MG63 (cell line): ENCODE measurements around the gene CD58. TPM values are rescaled to one million over a fixed set of nuclear protein-coding genes. Genes with fewer than 3 reads are reported as not detected.

Experiments
- DNase-seq: peaks from one replicate; pipeline ENCODE4 v3.0.0-alpha.2; 2020
- H3K27me3 ChIP-seq: fragments of 250-450 bp; sonication (Bioruptor Pico); 2 replicates; pipeline ENCODE4 v1.5.1; 2020; ENCODE audit warnings: mild to moderate bottlenecking, moderate library complexity
- H3K36me3 ChIP-seq: fragments of 250-450 bp; sonication (Bioruptor Pico); 2 replicates; pipeline ENCODE4 v1.5.1; 2020; ENCODE audit warnings: mild to moderate bottlenecking, moderate library complexity
- H3K4me3 ChIP-seq: fragments of 250-450 bp; sonication (Bioruptor Pico); 2 replicates; pipeline ENCODE4 v1.5.1; 2020; ENCODE audit warnings: mild to moderate bottlenecking, moderate library complexity
- H3K9me3 ChIP-seq: fragments of 250-450 bp; sonication (Bioruptor Pico); 2 replicates; pipeline ENCODE4 v1.5.1; 2020; ENCODE audit warnings: mild to moderate bottlenecking, moderate library complexity
- total RNA-seq: library from RNA; depleted of rRNA; stranded (reverse); fragments of >200 nt; shearing (Covaris generic); gene quantifications from 2 replicates; pipeline ENCODE4 v1.2.3, GENCODE V29; 2014; ENCODE audit warnings: low replicate concordance

CD58 gene
- total RNA-seq, 1 experiment from 2014 or later: 21.9 TPM

GRCh38 chr1:116534014-116534739 is 36.6 kb downstream of the CD58 start:
- no peak for DNase-seq

DNA sequence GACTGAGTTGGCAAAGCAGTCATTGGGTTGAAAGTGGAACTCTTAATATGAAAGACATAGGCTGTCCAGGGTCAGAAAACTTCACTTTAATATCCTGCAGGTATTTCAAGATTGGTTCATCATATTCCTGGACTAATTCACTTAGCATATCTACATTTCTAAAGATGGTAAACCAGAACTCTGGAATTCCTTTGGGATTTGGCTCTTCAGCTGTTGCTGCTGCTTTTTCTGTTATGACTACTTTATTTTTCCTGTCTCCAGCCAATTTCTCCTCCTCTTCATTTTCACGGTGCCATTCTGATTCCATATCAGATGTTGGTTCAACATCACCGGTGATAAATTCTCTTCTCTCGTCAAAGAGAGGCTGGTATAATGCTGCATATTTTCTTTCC is 37.4 kb downstream of the CD58 start:
- DNase-seq: no peak
- H3K27me3 ChIP-seq: no peaks in the 10 kb centered on the region
- H3K9me3 ChIP-seq: no peaks in the 10 kb centered on the region
- no peak overlapping the region for H3K4me3 ChIP-seq
- H3K36me3 ChIP-seq: peaks cover 24% of the 10 kb centered on the region

More at GRCh38 chr1:116534014-116534739, 36.6 kb downstream of the CD58 start:
- Histone ChIP-seq H3K36me3 (peaks cover 29% of the 10 kb centered on the region), H3K9me3 (no peaks in the 10 kb centered on the region), H3K27me3 (no peaks in the 10 kb centered on the region), H3K4me3 (no peak overlapping the region)

DNA sequence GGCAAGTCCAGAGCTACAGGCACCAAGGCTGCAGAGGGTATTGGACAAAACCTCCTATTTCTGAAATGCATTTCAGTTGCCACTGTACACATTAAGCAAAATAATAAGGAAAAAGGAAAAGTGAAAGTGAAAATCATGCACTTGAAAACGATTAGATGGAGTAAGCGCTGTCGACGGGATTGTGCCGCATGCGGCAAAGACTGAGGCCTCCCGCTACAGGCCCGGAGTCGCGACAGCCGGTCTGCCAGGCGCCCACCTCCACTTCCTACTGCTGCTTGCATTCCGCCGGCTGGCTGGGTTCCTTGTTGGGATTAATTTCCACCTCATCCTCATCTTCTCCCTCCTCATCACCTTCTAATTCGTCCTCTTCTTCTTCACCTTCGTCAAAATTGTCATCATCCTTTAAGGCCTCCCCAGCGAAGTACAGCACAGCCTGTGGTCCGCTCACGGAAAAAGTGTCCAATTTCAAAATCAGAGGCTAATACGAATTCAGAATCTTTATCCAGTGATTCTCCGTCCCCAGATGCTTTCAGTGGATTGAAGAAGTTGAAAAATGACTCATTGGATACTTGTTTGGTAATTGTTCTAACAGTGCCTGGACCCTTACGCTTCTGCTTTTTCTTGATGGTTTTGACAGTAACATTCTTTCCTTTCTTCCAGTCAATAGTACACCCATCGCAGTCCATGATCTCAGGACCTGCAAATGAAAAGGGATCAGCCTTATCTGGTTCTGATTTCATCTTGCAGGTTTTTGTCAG is 38.0 kb downstream of the CD58 start:
- H3K36me3 ChIP-seq: peaks cover 26% of the 10 kb centered on the region
- no peak overlapping the region for H3K4me3 ChIP-seq
- no peak for DNase-seq
- no peaks in the 10 kb centered on the region for H3K9me3 ChIP-seq
- no peaks in the 10 kb centered on the region for H3K27me3 ChIP-seq

- peaks cover 26% of the 10 kb centered on the region for H3K36me3 ChIP-seq
- DNase-seq: no peak
These were observed 38.9 kb downstream of the CD58 start for GRCh38 chr1:116531917-116532316.

GRCh38 chr1:116529681-116530080 is 41.1 kb downstream of the CD58 start:
- Histone ChIP-seq H3K9me3 (no peaks in the 10 kb centered on the region; the same call in 1 of the 2 replicates), H3K27me3 (no peaks in the 10 kb centered on the region), H3K4me3 (no peak overlapping the region), H3K36me3 (peaks cover 19% of the 10 kb centered on the region)
- no peak for DNase-seq

More at GRCh38 chr1:116531917-116532316, 38.9 kb downstream of the CD58 start:
- H3K9me3 ChIP-seq: no peaks in the 10 kb centered on the region
- H3K27me3 ChIP-seq: no peaks in the 10 kb centered on the region
- no peak overlapping the region for H3K4me3 ChIP-seq

GRCh38 chr1:116529199-116529631 is 41.6 kb downstream of the CD58 start:
- Histone ChIP-seq H3K36me3 (peaks cover 18% of the 10 kb centered on the region), H3K9me3 (no peaks in the 10 kb centered on the region; the same call in 1 of the 2 replicates), H3K27me3 (no peaks in the 10 kb centered on the region), H3K4me3 (no peak overlapping the region)
- no peak for DNase-seq

DNA sequence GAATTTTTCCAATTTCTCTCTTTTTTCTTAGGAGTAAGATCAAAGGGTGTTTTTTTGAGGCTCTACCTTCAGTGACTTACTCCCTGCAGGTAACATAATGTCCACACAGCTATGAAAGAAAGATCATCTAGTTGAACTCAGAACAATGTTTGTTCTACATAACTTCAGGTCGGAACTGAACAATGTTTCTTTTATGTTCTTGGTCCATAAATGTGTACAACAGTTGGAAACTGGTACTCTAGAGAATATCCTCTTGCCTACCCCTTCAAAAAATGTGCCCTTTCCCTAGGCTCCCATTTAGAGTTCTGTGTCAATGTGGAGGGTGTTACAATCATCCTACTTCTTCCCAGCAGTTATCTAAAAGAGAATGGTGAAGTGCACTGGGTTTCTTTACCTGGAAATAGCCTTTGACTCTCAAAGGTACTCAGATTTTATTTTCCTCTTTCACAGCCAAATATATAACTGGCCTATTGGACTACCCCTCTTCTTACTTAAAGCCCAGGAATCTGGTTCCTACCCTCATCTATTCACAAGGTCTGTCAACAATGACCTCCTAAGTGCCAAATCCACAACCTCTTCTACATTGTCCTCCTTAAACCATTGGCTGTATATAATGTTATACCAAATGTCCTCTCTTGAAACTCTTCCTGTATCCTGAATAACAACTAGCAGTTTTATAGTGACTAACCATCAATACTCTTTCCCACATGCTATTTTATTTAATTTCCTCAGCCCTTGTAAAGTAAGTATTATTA is 42.3 kb downstream of the CD58 start:
- DNase-seq: no peak
- no peaks in the 10 kb centered on the region for H3K27me3 ChIP-seq
- H3K4me3 ChIP-seq: no peak overlapping the region
- H3K36me3 ChIP-seq: peaks cover 15% of the 10 kb centered on the region
- no peaks in the 10 kb centered on the region; the same call in 1 of the 2 replicates for H3K9me3 ChIP-seq

GRCh38 chr1:116525440-116525839 is 45.4 kb downstream of the CD58 start:
- Histone ChIP-seq H3K9me3 (no peaks in the 10 kb centered on the region; the same call in 1 of the 2 replicates), H3K27me3 (no peaks in the 10 kb centered on the region)

GRCh38 chr1:116521186-116521585 is 49.6 kb downstream of the CD58 start:
- Histone ChIP-seq H3K4me3 (no peak overlapping the region), H3K27me3 (no peaks in the 10 kb centered on the region), H3K9me3 (no peaks in the 10 kb centered on the region), H3K36me3 (peaks cover 3% of the 10 kb centered on the region)
- DNase-seq: no peak

More at GRCh38 chr1:116525440-116525839, 45.4 kb downstream of the CD58 start:
- peaks cover 5% of the 10 kb centered on the region; the same call in 1 of the 2 replicates for H3K36me3 ChIP-seq
- H3K4me3 ChIP-seq: no peak overlapping the region
- no peak for DNase-seq

DNA sequence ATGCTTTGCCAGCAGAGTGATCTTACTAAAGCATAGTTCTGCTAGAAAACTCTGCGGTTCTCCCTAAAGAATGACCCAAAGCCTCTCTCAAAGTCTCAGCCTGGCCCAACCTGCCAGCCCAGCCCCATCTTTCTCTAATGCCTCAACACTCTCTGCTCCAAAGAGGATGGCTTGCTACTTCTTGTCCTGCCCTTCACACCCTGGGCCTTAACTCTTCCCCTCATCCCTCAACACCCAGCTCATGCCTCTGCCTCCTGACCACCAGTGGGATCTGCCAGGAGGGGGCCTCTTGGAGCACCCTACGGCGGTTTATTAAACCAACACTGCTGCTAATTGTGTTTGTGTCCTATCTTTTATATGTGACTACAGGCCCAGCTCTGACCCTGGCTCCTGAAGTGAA is 52.4 kb downstream of the CD58 start:
- H3K4me3 ChIP-seq: no peak overlapping the region

DNA sequence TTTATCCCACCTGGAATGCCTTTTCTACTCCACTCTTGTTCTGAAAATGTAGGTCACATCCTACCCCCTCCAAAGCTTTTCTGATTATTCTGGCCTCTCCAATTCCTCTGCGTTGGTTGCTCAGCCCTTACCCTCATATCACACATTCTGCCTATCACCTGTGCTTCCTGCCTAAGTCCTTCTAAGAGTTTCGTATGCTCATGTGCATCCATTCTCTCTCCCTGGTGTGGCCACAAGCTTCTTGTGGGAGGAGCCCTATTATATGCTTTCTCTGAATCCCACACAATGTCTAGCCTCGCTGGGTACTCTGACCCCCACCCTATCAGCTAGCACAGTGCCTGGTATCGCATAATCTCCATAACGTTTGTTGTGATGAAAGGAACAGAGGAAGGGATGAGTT is 54.2 kb downstream of the CD58 start:
- H3K36me3 ChIP-seq: no peaks in the 10 kb centered on the region; the same call in 1 of the 2 replicates
- H3K27me3 ChIP-seq: no peaks in the 10 kb centered on the region
- no peak for DNase-seq
- no peaks in the 10 kb centered on the region for H3K9me3 ChIP-seq
- no peak overlapping the region for H3K4me3 ChIP-seq

More for the DNA sequence above, 52.4 kb downstream of the CD58 start:
- Histone ChIP-seq H3K9me3 (no peaks in the 10 kb centered on the region), H3K27me3 (no peaks in the 10 kb centered on the region), H3K36me3 (no peaks in the 10 kb centered on the region; the same call in none of the 2 replicates)
- DNase-seq: no peak

- H3K9me3 ChIP-seq: 0 out of 2 replicates have a peak, but pooled peaks cover 2% of the 10 kb centered on the region
- no peak overlapping the region for H3K4me3 ChIP-seq
- DNase-seq: no peak
- peaks cover 4% of the 10 kb centered on the region; the same call in 1 of the 2 replicates for H3K36me3 ChIP-seq
- H3K27me3 ChIP-seq: no peaks in the 10 kb centered on the region
These were observed 55.1 kb downstream of the CD58 start for GRCh38 chr1:116515702-116516101.

DNA sequence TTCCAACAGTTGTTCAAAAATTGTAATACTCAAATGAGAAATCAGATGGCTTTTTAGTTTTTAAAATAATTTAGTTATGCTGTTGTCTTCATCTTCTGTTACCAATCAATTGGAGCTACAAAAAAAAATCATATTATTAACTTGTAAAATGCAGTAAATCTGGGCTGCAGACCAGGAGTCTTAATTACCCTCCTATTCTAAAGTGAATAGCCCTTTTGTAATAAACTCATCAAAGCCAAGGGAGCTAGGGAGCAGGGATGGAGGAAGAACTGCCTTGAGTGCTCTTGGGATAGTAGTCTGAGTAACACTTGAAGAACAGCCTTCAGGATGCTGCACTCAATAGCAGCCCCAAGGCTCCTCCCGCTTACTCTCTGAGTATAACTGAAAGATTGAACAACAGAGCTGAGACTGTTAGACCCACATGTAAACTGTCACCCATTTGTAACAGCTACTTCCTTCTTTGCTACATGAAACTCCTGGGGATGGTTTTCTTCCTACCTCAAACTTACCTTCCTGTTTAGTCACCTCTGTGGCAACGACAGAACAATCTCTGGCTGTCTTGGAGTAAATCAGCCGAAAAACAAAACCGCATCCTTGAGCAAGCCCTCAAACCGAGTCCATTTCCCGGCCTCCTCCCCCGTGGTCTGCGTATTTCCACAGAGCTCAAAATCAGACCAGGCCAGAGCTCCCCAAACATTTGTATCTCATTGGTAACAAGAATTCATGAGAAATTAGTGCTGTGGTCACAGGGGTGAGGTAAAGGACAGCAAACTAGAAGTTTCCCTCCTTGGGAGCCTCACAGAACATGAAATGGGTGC is 55.9 kb downstream of the CD58 start:
- no peak for DNase-seq
- Histone ChIP-seq H3K9me3 (0 out of 2 replicates have a peak, but pooled peaks cover 2% of the 10 kb centered on the region), H3K27me3 (no peaks in the 10 kb centered on the region), H3K36me3 (peaks cover 4% of the 10 kb centered on the region; the same call in 1 of the 2 replicates), H3K4me3 (no peak overlapping the region)

DNA sequence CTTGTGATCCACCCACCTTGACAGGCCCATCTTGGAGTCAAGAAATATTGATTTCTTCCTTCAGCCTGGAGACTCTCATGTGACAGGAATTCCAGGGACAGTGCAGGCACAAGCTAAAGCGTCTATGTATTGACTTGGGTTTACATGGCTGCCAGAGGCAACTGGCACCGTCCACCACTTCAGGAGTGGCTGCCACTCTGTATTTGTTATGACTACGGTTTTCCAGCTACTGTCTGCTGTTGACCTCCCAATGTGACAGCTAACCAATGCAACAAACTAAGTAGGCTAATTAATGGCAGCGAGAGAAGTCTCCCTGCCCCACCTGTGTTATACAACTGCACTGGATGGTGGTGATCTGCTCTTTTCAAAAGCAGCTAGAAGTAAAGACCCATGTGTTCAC is 56.9 kb downstream of the CD58 start:
- no peaks in the 10 kb centered on the region for H3K27me3 ChIP-seq
- peaks cover 4% of the 10 kb centered on the region; the same call in 1 of the 2 replicates for H3K36me3 ChIP-seq
- H3K9me3 ChIP-seq: 0 out of 2 replicates have a peak, but pooled peaks cover 2% of the 10 kb centered on the region
- H3K4me3 ChIP-seq: no peak overlapping the region
- DNase-seq: no peak

- Histone ChIP-seq H3K27me3 (no peaks in the 10 kb centered on the region), H3K36me3 (0 out of 2 replicates have a peak, but pooled peaks cover 4% of the 10 kb centered on the region), H3K4me3 (no peak overlapping the region), H3K9me3 (0 out of 2 replicates have a peak, but pooled peaks cover 2% of the 10 kb centered on the region)
- DNase-seq: no peak
These were observed 59.3 kb downstream of the CD58 start for GRCh38 chr1:116511459-116512019.
